Measurements from ENCODE around the gene MAN1C1. TPM values are rescaled to one million over a fixed set of nuclear protein-coding genes. Genes with fewer than 3 reads are reported as not detected.

Gene MAN1C1
- total and polyA plus RNA-seq, 2 donors (not counting 1 experiment from before 2014, with no cell fraction given), result 0.31 to 0.89 TPM

DNA sequence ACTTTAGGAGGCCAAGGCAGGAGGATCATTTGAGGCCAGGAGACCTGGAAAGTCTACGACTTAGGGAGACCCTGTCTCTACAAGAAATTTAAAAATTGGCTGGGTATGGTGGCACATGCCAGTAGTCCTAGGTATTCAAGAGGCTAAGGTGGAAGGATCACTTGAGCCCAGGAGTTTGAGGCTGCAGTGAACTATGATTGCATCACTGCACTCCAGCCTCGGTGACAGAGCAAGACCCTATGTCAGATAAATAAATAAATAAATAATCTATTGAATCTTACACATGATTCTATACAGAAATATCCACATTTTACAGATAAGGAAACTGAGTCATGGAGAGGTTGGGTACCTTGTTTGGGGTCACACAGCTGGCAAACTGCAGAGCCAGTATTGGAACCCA lies 89.1 kb downstream of the MAN1C1 start:
- Histone ChIP-seq H3K4me1 (ENCODE audit: control insufficient read depth in 2 of 2, insufficient read depth in 2 of 2, low read length in 2 of 2) (no peaks in the 10 kb centered on the region), H4K20me1 (ENCODE audit: control insufficient read depth, insufficient read depth, low read length, poor library complexity, severe bottlenecking) (no peaks in the 10 kb centered on the region), H3K79me2 (ENCODE audit: control insufficient read depth, insufficient read depth, low read length) (no peaks in the 10 kb centered on the region), H3K4me2 (replicated peaks; ENCODE audit: low read depth, low read length, poor library complexity, severe bottlenecking) (no peak overlapping the region), H3K9me3 (ENCODE audit: control extremely low read depth in 1 of 3, control insufficient read depth in 2 of 3, insufficient read depth in 1 of 3, low read length in 2 of 3) (no peaks in the 10 kb centered on the region), H3K36me3 (replicated peaks in 1 of 2; ENCODE audit: control extremely low read depth in 1 of 2, control insufficient read depth in 1 of 2, extremely low read depth in 1 of 2, insufficient read depth in 2 of 2, low read length in 1 of 2) (no peaks in the 10 kb centered on the region), H2AFZ (ENCODE audit: insufficient read depth, low read depth, low read length, poor library complexity, severe bottlenecking) (no peak overlapping the region), H3K4me3 (ENCODE audit: control extremely low read depth in 1 of 5, extremely low read depth in 1 of 5, insufficient read depth in 1 of 5, low read depth in 2 of 5, low read length in 4 of 5) (no peak overlapping the region), H3K9ac (ENCODE audit: low read length) (no peak overlapping the region), H3K27me3 (replicated peaks in 1 of 4; ENCODE audit: control extremely low read depth in 1 of 4, control insufficient read depth in 3 of 4, insufficient read depth in 4 of 4, low read length in 3 of 4) (peaks cover 0 to 7% (median 0%) of the 10 kb centered on the region in 4 experiments), H3K27ac (ENCODE audit: low read length in 2 of 2) (no peak overlapping the region)
- Mint-ChIP-seq H3K27me3 (peaks cover 22% of the 10 kb centered on the region), H3K4me3 (no peak overlapping the region), H3K27ac (no peak overlapping the region), H3K9me3 (ENCODE audit: insufficient read depth) (no peaks in the 10 kb centered on the region), H3K4me1 (no peaks in the 10 kb centered on the region)
- ATAC-seq (ENCODE audit: low read depth) (no peak), DNase-seq (no peak)
- 88% methylated on average over 1 of the region's 2 CpGs for WGBS (ENCODE audit: insufficient coverage)
- intact Hi-C loops (cut with micrococcal nuclease), result no loop called here
- ChIA-PET CTCF (no interaction called here), POLR2A (no interaction called here)
- no peak for TF ChIP-seq EZH2 (IDR thresholded peaks at IDR 0.05; ENCODE audit: borderline replicate concordance, insufficient read depth, low read depth, low read length, poor library complexity, severe bottlenecking)
- TF ChIP-seq, protein P1, sequence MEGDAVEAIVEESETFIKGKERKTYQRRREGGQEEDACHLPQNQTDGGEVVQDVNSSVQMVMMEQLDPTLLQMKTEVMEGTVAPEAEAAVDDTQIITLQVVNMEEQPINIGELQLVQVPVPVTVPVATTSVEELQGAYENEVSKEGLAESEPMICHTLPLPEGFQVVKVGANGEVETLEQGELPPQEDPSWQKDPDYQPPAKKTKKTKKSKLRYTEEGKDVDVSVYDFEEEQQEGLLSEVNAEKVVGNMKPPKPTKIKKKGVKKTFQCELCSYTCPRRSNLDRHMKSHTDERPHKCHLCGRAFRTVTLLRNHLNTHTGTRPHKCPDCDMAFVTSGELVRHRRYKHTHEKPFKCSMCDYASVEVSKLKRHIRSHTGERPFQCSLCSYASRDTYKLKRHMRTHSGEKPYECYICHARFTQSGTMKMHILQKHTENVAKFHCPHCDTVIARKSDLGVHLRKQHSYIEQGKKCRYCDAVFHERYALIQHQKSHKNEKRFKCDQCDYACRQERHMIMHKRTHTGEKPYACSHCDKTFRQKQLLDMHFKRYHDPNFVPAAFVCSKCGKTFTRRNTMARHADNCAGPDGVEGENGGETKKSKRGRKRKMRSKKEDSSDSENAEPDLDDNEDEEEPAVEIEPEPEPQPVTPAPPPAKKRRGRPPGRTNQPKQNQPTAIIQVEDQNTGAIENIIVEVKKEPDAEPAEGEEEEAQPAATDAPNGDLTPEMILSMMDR (IDR thresholded peaks at IDR 0.05), result no peak

- Mint-ChIP-seq H3K4me1 (peaks cover 2% of the 10 kb centered on the region), H3K9me3 (ENCODE audit: insufficient read depth) (no peaks in the 10 kb centered on the region), H3K4me3 (no peak overlapping the region), H3K27me3 (peaks cover 22% of the 10 kb centered on the region), H3K27ac (no peak overlapping the region)
- H3K27me3 ChIP-seq (replicated peaks in 1 of 4; ENCODE audit: control extremely low read depth in 1 of 4, control insufficient read depth in 3 of 4, insufficient read depth in 4 of 4, low read length in 3 of 4), result peaks cover 0 to 4% (median 0%) of the 10 kb centered on the region in 4 experiments
- H4K20me1 ChIP-seq (ENCODE audit: control insufficient read depth, insufficient read depth, low read length, poor library complexity, severe bottlenecking), result no peaks in the 10 kb centered on the region
- H3K36me3 ChIP-seq (replicated peaks in 1 of 2; ENCODE audit: control extremely low read depth in 1 of 2, control insufficient read depth in 1 of 2, extremely low read depth in 1 of 2, insufficient read depth in 2 of 2, low read length in 1 of 2), result no peaks in the 10 kb centered on the region
- intact Hi-C loops (cut with micrococcal nuclease), result no loop called here
- no peak overlapping the region for H3K4me2 ChIP-seq (replicated peaks; ENCODE audit: low read depth, low read length, poor library complexity, severe bottlenecking)
- no peak for TF ChIP-seq EZH2 (IDR thresholded peaks at IDR 0.05; ENCODE audit: borderline replicate concordance, insufficient read depth, low read depth, low read length, poor library complexity, severe bottlenecking)
- TF ChIP-seq, protein P1 (IDR thresholded peaks at IDR 0.05), result no peak
- H3K27ac ChIP-seq (ENCODE audit: low read length in 2 of 2), result no peak overlapping the region
- no peaks in the 10 kb centered on the region for H3K79me2 ChIP-seq (ENCODE audit: control insufficient read depth, insufficient read depth, low read length)
- no peaks in the 10 kb centered on the region for H3K9me3 ChIP-seq (ENCODE audit: control extremely low read depth in 1 of 3, control insufficient read depth in 2 of 3, insufficient read depth in 1 of 3, low read length in 2 of 3)
- no peak for ATAC-seq (ENCODE audit: low read depth)
- 84% methylated on average over 6 of the region's 8 CpGs for WGBS (ENCODE audit: insufficient coverage)
- ChIA-PET POLR2A (no interaction called here), CTCF (no interaction called here)
- no peak overlapping the region for H3K4me3 ChIP-seq (ENCODE audit: control extremely low read depth in 1 of 5, extremely low read depth in 1 of 5, insufficient read depth in 1 of 5, low read depth in 2 of 5, low read length in 4 of 5)
- DNase-seq, result no peak
- H2AFZ ChIP-seq (ENCODE audit: insufficient read depth, low read depth, low read length, poor library complexity, severe bottlenecking), result no peak overlapping the region
- no peak overlapping the region for H3K9ac ChIP-seq (ENCODE audit: low read length)
- H3K4me1 ChIP-seq (ENCODE audit: control insufficient read depth in 2 of 2, insufficient read depth in 2 of 2, low read length in 2 of 2), result no peaks in the 10 kb centered on the region
Measured at GRCh38 chr1:25706146-25707089, 89.8 kb downstream of the MAN1C1 start.
